ENCODE results near the gene NPL.

The NPL gene

DNA sequence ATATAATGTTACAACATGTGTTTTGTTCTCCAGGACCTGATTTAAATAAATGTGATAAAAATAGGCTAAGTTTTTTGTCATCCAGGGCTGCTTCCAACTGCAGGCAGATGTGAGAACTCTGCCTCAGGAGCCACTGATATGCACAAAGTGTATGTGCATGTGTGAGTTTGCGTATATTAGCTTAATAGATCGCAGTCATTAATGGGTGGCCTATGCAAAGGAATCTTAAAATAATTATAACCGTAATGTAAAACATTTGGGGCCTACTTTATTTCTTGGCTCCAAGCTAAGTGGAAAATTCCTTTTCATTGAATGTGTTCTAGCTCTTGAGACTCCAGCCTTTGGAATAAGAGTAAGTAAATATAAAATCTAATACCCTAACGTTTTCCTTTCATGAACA, 66.3 kb downstream of the NPL start:
- no peak overlapping the region for H3K4me3 ChIP-seq (ENCODE audit: low read depth, low read length)
- in situ Hi-C loops (cut with HindIII; ENCODE audit: low sequenced_read_pairs), result no loop called here
- TF ChIP-seq, protein P1, sequence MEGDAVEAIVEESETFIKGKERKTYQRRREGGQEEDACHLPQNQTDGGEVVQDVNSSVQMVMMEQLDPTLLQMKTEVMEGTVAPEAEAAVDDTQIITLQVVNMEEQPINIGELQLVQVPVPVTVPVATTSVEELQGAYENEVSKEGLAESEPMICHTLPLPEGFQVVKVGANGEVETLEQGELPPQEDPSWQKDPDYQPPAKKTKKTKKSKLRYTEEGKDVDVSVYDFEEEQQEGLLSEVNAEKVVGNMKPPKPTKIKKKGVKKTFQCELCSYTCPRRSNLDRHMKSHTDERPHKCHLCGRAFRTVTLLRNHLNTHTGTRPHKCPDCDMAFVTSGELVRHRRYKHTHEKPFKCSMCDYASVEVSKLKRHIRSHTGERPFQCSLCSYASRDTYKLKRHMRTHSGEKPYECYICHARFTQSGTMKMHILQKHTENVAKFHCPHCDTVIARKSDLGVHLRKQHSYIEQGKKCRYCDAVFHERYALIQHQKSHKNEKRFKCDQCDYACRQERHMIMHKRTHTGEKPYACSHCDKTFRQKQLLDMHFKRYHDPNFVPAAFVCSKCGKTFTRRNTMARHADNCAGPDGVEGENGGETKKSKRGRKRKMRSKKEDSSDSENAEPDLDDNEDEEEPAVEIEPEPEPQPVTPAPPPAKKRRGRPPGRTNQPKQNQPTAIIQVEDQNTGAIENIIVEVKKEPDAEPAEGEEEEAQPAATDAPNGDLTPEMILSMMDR (IDR thresholded peaks at IDR 0.05; ENCODE audit: low read depth, low read length, missing control alignments), result no peak
- no peak for DNase-seq (ENCODE audit: low read depth)

GRCh38 chr1:182857212-182857611, 67.6 kb downstream of the NPL start:
- no peak overlapping the region for H3K4me3 ChIP-seq (ENCODE audit: low read depth, low read length)
- DNase-seq (ENCODE audit: low read depth), result no peak
- TF ChIP-seq, protein P1 (IDR thresholded peaks at IDR 0.05; ENCODE audit: low read depth, low read length, missing control alignments), result no peak
- in situ Hi-C loops (cut with HindIII; ENCODE audit: low sequenced_read_pairs), result no loop called here

DNA sequence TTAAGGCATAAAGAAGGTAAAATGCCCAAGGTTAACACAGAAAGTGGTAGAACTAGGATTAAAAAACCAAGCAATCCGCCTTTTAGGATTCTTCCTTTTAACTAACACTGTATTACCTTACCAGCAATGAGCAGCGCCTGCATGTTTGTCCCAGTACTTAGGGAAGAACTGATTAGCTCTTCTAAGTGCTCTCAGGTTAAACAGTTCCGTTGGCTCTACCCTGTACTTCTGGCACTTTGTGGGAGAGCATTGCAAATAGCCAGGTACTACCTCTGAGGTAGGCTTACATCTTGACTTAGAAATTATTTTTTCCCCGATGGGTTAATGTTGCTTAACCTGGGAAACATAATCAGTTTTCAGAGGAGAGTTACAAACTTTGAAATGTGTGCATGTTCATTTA, 71.1 kb downstream of the NPL start:
- H3K4me3 ChIP-seq (ENCODE audit: low read depth, low read length), result no peak overlapping the region
- TF ChIP-seq, protein P1 (IDR thresholded peaks at IDR 0.05; ENCODE audit: low read depth, low read length, missing control alignments), result no peak
- in situ Hi-C loops (cut with HindIII; ENCODE audit: low sequenced_read_pairs), result no loop called here
- DNase-seq (ENCODE audit: low read depth), result no peak

GRCh38 chr1:182861994-182862393, 72.4 kb downstream of the NPL start:
- no peak for DNase-seq (ENCODE audit: low read depth)
- no peak overlapping the region for H3K4me3 ChIP-seq (ENCODE audit: low read depth, low read length)
- TF ChIP-seq, protein P1 (IDR thresholded peaks at IDR 0.05; ENCODE audit: low read depth, low read length, missing control alignments), result no peak
- in situ Hi-C loops (cut with HindIII; ENCODE audit: low sequenced_read_pairs), result no loop called here

- TF ChIP-seq, protein P1 (IDR thresholded peaks at IDR 0.05; ENCODE audit: low read depth, low read length, missing control alignments), result no peak
- in situ Hi-C loops (cut with HindIII; ENCODE audit: low sequenced_read_pairs), result no loop called here
- no peak overlapping the region for H3K4me3 ChIP-seq (ENCODE audit: low read depth, low read length)
- DNase-seq (ENCODE audit: low read depth), result no peak
Observed at GRCh38 chr1:182862827-182863226, 73.3 kb downstream of the NPL start.

DNA sequence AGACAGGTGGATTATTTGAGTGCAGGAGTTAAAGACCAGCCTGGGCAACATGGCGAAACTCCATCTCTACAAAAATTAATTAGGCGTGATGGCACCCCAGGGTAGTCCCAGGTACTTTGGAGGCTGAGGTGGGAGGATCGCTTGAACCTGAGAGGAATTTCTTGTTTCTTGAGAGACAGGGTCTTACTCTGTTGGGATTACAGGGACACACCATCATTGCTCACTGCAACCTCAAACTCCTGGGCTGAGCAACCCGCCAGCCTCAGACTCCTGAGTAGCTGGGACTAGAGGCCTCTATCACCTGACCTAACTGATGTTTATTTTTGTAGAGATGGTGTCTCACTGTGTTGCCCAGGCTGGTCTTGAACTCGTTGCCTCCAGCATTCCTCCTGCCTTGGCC, 74.4 kb downstream of the NPL start:
- no peak overlapping the region for H3K4me3 ChIP-seq (ENCODE audit: low read depth, low read length)
- TF ChIP-seq, protein P1 (IDR thresholded peaks at IDR 0.05; ENCODE audit: low read depth, low read length, missing control alignments), result no peak
- DNase-seq (ENCODE audit: low read depth), result no peak
- in situ Hi-C loops (cut with HindIII; ENCODE audit: low sequenced_read_pairs), result no loop called here

- H3K4me3 ChIP-seq (ENCODE audit: low read depth, low read length), result no peak overlapping the region
- TF ChIP-seq, protein P1 (IDR thresholded peaks at IDR 0.05; ENCODE audit: low read depth, low read length, missing control alignments), result no peak
- DNase-seq (ENCODE audit: low read depth), result no peak
- in situ Hi-C loops (cut with HindIII; ENCODE audit: low sequenced_read_pairs), result no loop called here
Observed at GRCh38 chr1:182867861-182868260, 78.3 kb downstream of the NPL start.

Measured in astrocyte of the cerebellum (primary cell).